Brain microvascular endothelial cell (primary cell): ENCODE data around the gene HCN4.
"Not testable (repeated sequence)": the region's sequence is repeated elsewhere in the genome, so short reads cannot be mapped to it uniquely, and the experiment has no call there.

ENCODE experiments used
- DNase-seq: peaks from one replicate; pipeline ENCODE4 v3.0.0-alpha.2; 2020
- H3K27ac ChIP-seq: fragments of 250-450 bp; sonication (Bioruptor Pico); 2 replicates; pipeline ENCODE4 v1.5.1; 2020; ENCODE audit warnings: mild to moderate bottlenecking, moderate library complexity
- H3K27me3 ChIP-seq: fragments of 250-450 bp; sonication (Bioruptor Pico); replicated peaks from 2 replicates; pipeline ENCODE4 v1.5.1; 2020; ENCODE audit warnings: mild to moderate bottlenecking
- H3K36me3 ChIP-seq: fragments of 250-450 bp; sonication (Bioruptor Pico); replicated peaks from 2 replicates; pipeline ENCODE4 v1.5.1; 2020; ENCODE audit warnings: mild to moderate bottlenecking
- H3K4me3 ChIP-seq: 2 replicates; pipeline ENCODE4 v1.5.1; 2011; ENCODE audit warnings: low read depth, mild to moderate bottlenecking, control low read depth, low read length, moderate library complexity
- in situ Hi-C: cut with HindIII; loops from 2 replicates; pipeline ENCODE4 v1.10.0; 2017; ENCODE audit warnings: low sequenced_read_pairs, low pct_ligation_motif_present
- TF ChIP-seq, protein P1 (sequence below): IDR thresholded peaks from 2 replicates; pipeline ENCODE4 v1.5.1; 2011; ENCODE audit warnings: low read depth, mild to moderate bottlenecking, moderate library complexity, low read length, control low read depth, inconsistent platforms; ENCODE audit errors: missing control alignments

HCN4 gene

GRCh38 chr15:73368301-73369136 is at the start of gene HCN4:
TSS of gene HCN4 (minus strand) at chr15:73368958. CDS start at chr15:73368270, 688 bp downstream.
- DNase-seq: no peak
- H3K36me3 ChIP-seq: no peaks in the 10 kb centered on the region
- H3K27ac ChIP-seq: no peak within 1 kb of the TSS
- in situ Hi-C loops: no loop called here
- H3K4me3 ChIP-seq: no peak within 1 kb of the TSS
- TF ChIP-seq, protein P1, sequence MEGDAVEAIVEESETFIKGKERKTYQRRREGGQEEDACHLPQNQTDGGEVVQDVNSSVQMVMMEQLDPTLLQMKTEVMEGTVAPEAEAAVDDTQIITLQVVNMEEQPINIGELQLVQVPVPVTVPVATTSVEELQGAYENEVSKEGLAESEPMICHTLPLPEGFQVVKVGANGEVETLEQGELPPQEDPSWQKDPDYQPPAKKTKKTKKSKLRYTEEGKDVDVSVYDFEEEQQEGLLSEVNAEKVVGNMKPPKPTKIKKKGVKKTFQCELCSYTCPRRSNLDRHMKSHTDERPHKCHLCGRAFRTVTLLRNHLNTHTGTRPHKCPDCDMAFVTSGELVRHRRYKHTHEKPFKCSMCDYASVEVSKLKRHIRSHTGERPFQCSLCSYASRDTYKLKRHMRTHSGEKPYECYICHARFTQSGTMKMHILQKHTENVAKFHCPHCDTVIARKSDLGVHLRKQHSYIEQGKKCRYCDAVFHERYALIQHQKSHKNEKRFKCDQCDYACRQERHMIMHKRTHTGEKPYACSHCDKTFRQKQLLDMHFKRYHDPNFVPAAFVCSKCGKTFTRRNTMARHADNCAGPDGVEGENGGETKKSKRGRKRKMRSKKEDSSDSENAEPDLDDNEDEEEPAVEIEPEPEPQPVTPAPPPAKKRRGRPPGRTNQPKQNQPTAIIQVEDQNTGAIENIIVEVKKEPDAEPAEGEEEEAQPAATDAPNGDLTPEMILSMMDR: no peak
- H3K27me3 ChIP-seq: peaks cover 66% of the 10 kb centered on the region

DNA sequence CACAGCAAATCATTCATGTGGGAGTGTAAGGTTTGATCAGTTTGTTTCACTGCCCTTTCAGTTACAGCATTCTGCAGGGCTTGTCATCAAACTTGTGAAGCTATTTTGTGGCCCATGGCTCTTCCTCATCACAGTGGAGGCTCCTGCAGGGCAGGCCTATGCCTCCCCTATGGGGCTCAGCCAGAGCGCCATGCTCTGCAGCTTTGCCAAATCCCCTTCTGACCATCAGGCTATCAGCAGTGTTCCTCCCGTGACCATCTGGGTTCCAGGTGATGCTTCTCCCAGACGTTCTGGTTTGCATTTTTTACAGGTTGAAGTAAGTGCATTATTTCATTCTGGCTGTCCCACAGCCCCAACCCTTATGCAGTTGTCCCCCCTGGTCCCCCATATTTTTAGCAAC is 46.1 kb upstream of the HCN4 start:
- TF ChIP-seq, protein P1: no peak

GRCh38 chr15:73403171-73403570 is 34.4 kb upstream of the HCN4 start:
- DNase-seq: no peak
- Histone ChIP-seq H3K27me3 (no peaks in the 10 kb centered on the region), H3K4me3 (no peak overlapping the region), H3K27ac (no peak overlapping the region), H3K36me3 (no peaks in the 10 kb centered on the region)
- TF ChIP-seq, protein P1: no peak
- in situ Hi-C loops: no loop called here

More for the DNA sequence above, 46.1 kb upstream of the HCN4 start:
- no peak overlapping the region for H3K4me3 ChIP-seq
- no peaks in the 10 kb centered on the region for H3K27me3 ChIP-seq
- no peak overlapping the region for H3K27ac ChIP-seq
- in situ Hi-C loops: no loop called here
- no peaks in the 10 kb centered on the region for H3K36me3 ChIP-seq
- no peak for DNase-seq

GRCh38 chr15:73400222-73400621 is 31.5 kb upstream of the HCN4 start:
- DNase-seq, H3K4me3 ChIP-seq, H3K36me3 ChIP-seq, in situ Hi-C loops, H3K27me3 ChIP-seq, H3K27ac ChIP-seq: not testable (repeated sequence)

GRCh38 chr15:73398861-73399260 is 30.1 kb upstream of the HCN4 start:
- Histone ChIP-seq H3K4me3 (no peak overlapping the region), H3K36me3 (no peaks in the 10 kb centered on the region), H3K27me3 (no peaks in the 10 kb centered on the region), H3K27ac (no peak overlapping the region)
- no peak for DNase-seq
- TF ChIP-seq, protein P1: no peak
- in situ Hi-C loops: no loop called here

DNA sequence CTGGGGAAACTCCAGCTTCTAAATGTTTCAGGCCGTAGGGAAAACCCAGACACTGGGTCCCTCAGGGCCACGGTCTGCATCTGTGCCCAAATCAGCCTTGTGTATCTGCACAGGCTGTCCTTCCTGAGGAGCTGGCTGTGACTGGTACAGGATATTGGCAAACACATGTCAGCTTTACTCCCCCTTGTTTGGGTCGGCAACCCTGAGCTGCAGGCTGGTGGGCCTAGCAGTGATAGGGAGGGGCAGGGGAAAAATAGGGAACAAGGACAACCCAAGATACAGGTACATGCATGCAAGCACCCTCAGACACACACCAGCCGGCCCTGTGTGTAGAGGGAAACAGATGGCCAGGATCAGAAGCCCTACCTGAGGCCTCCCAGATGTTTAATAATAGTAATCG is 28.7 kb upstream of the HCN4 start:
- in situ Hi-C loops: no loop called here
- no peak overlapping the region for H3K4me3 ChIP-seq
- no peaks in the 10 kb centered on the region for H3K27me3 ChIP-seq
- TF ChIP-seq, protein P1: no peak
- no peak overlapping the region for H3K27ac ChIP-seq
- DNase-seq: no peak
- no peaks in the 10 kb centered on the region for H3K36me3 ChIP-seq
